ENCODE data around the gene ZNF534. TPM values are rescaled to one million over a fixed set of nuclear protein-coding genes. Genes with fewer than 3 reads are reported as not detected.
"Not testable (repeated sequence)": the region's sequence is repeated elsewhere in the genome, so short reads cannot be mapped to it uniquely, and the experiment has no call there.

Gene ZNF534
- total and polyA plus RNA-seq, 2 of the 13 experiments (the other 11 are each of a cell fraction or from before 2014, with no cell fraction given) = 0.04 to 0.08 TPM

DNA sequence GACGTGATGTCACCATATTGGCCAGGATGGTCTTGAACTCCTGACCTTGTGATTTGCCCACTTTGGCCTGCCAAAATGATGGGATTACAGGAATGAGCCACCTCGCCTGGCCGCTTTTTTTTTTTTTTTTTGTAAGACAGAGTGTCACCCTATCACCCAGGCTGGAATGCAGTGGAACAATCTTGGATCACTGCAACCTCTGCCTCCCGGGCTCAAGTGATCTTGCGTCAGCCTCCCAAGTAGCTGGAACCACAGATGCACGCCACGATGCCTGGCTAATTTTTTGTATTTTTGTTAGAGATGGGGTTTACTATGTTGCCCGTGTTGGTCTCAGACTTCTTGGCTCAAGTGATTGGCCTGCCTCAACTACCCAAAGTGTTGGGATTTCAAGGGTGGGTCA is 69.6 kb downstream of the ZNF534 start:
- ATAC-seq (no peak), FAIRE-seq (no peak), DNase-seq (ENCODE audit: low spot score) (no peak)
- peaks cover 39% of the 10 kb centered on the region for H3K9me3 ChIP-seq (ENCODE audit: low read length)
- H3K36me3 ChIP-seq (replicated peaks in 1 of 2; ENCODE audit: control insufficient read depth in 1 of 2, insufficient read depth in 2 of 2, low read length in 2 of 2) = no peaks in the 10 kb centered on the region
- no peaks in the 10 kb centered on the region for H3K79me2 ChIP-seq (ENCODE audit: insufficient read depth, low read length)
- BruUV-seq (replicated peaks) = no TSS peak
- no peaks in the 10 kb centered on the region for H4K20me1 ChIP-seq (ENCODE audit: insufficient read depth, low read length)
- no peaks in the 10 kb centered on the region for H3K27me3 ChIP-seq (ENCODE audit: control insufficient read depth in 1 of 2, insufficient read depth in 2 of 2, low read length in 2 of 2)
- H3K4me1 ChIP-seq (ENCODE audit: insufficient read depth, low read length) = no peaks in the 10 kb centered on the region
- H3K4me2 ChIP-seq (ENCODE audit: low read depth, low read length) = no peak overlapping the region
- in situ Hi-C loops (cut with HindIII; ENCODE audit: extremely low pct_ligation_motif_present, low pct_unique_long_range_greater_than_20kb) (no loop called here), intact Hi-C loops (cut with micrococcal nuclease; ENCODE audit: unreplicated experiment) (no loop called here)
- H3K9ac ChIP-seq (ENCODE audit: insufficient read depth, low read depth, low read length) = no peak overlapping the region
- POLR2A ChIA-PET = no interaction called here
- CTCF ChIA-PET (ENCODE audit: low intra/inter-chr PET ratio, low total read pairs) = no interaction called here
- no peak for TF ChIP-seq ZNF616 (CRISPR knock-in tag; IDR thresholded peaks at IDR 0.05; ENCODE audit: low read depth)
- no peak for TF ChIP-seq HDAC2 (CRISPR knock-in tag; IDR thresholded peaks at IDR 0.05)
- no peak for TF ChIP-seq ZNF296 (CRISPR knock-in tag; conservative IDR thresholded peaks at IDR 0.05)
- no peak for TF ChIP-seq ZFP36 (IDR thresholded peaks at IDR 0.05; ENCODE audit: borderline replicate concordance, low read depth, low read length, partially characterized antibody)
- no peak for TF ChIP-seq ARHGAP35 (CRISPR knock-in tag; IDR thresholded peaks at IDR 0.05; ENCODE audit: borderline replicate concordance)
- no peak for TF ChIP-seq HNRNPLL (IDR thresholded peaks at IDR 0.05; ENCODE audit: low read depth, low read length, poor library complexity, severe bottlenecking)
- TF ChIP-seq ZNF343 (CRISPR knock-in tag; IDR thresholded peaks at IDR 0.05) = no peak
- no peak for TF ChIP-seq ZNF468 (CRISPR knock-in tag; IDR thresholded peaks at IDR 0.05)
- TF ChIP-seq ZFP1 (CRISPR knock-in tag; IDR thresholded peaks at IDR 0.05) = no peak
- no peak for TF ChIP-seq EED (CRISPR knock-in tag; IDR thresholded peaks at IDR 0.05)
- TF ChIP-seq EZH2 (conservative IDR thresholded peaks at IDR 0.05; ENCODE audit: low read depth, low read length) = no peak
- no peak for TF ChIP-seq ZFYVE20 (CRISPR knock-in tag; IDR thresholded peaks at IDR 0.05; ENCODE audit: borderline replicate concordance, low read depth)
- TF ChIP-seq KDM5A (IDR thresholded peaks at IDR 0.05; ENCODE audit: borderline replicate concordance, low read length) = no peak
- no peak overlapping the region for H2AFZ ChIP-seq (ENCODE audit: low read length)
- H3K27ac ChIP-seq (ENCODE audit: extremely low read length, insufficient read depth, low read length) = no peak overlapping the region
- 42% methylated on average over 8 of the region's 8 CpGs for WGBS (ENCODE audit: low lambda C conversion rate)
- H3K4me3 ChIP-seq (replicated peaks in 1 of 3; ENCODE audit: insufficient read depth in 1 of 3, low read depth in 2 of 3, low read length in 3 of 3) = no peak overlapping the region

- H3K27me3 ChIP-seq (ENCODE audit: control insufficient read depth in 1 of 2, insufficient read depth in 2 of 2, low read length in 2 of 2); BruUV-seq (replicated peaks); ATAC-seq; H3K4me2 ChIP-seq (ENCODE audit: low read depth, low read length); POLR2A ChIA-PET; CTCF ChIA-PET (ENCODE audit: low intra/inter-chr PET ratio, low total read pairs); H3K27ac ChIP-seq (ENCODE audit: extremely low read length, insufficient read depth, low read length); H2AFZ ChIP-seq (ENCODE audit: low read length); H3K4me3 ChIP-seq (replicated peaks in 1 of 3; ENCODE audit: insufficient read depth in 1 of 3, low read depth in 2 of 3, low read length in 3 of 3); H3K4me1 ChIP-seq (ENCODE audit: insufficient read depth, low read length); H4K20me1 ChIP-seq (ENCODE audit: insufficient read depth, low read length); H3K36me3 ChIP-seq (replicated peaks in 1 of 2; ENCODE audit: control insufficient read depth in 1 of 2, insufficient read depth in 2 of 2, low read length in 2 of 2); H3K9ac ChIP-seq (ENCODE audit: insufficient read depth, low read depth, low read length); FAIRE-seq; in situ Hi-C loops (cut with HindIII; ENCODE audit: extremely low pct_ligation_motif_present, low pct_unique_long_range_greater_than_20kb); H3K79me2 ChIP-seq (ENCODE audit: insufficient read depth, low read length); DNase-seq (ENCODE audit: low spot score); intact Hi-C loops (cut with micrococcal nuclease; ENCODE audit: unreplicated experiment): not testable (repeated sequence)
- H3K9me3 ChIP-seq (ENCODE audit: low read length) = peaks cover 34% of the 10 kb centered on the region
- WGBS (ENCODE audit: low lambda C conversion rate) = 11% methylated on average over 3 of the region's 3 CpGs
Observed at GRCh38 chr19:52500474-52500873, 71.5 kb downstream of the ZNF534 start.

DNA sequence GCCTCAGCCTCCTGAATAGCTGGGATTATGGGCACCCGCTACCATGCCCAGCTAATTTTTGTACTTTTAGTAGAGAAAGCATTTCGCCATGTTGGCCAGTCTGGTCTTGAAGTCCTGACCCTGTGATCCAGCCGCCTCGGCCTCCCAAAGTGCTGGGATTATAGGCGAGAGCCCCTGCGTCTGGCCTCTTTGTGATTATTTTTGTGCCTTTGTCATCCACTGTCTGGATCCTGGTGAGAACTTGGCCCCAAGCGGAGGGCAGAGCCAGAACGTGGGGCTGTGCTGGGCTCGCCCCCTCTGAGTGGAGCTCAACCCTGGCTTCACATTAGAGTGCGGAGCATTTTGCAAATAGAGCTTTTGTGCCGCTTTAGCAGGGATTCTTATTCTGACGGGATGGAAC is 72.0 kb downstream of the ZNF534 start:
- H3K36me3 ChIP-seq (replicated peaks in 1 of 2; ENCODE audit: control insufficient read depth in 1 of 2, insufficient read depth in 2 of 2, low read length in 2 of 2); H3K4me3 ChIP-seq (replicated peaks in 1 of 3; ENCODE audit: insufficient read depth in 1 of 3, low read depth in 2 of 3, low read length in 3 of 3); POLR2A ChIA-PET; CTCF ChIA-PET (ENCODE audit: low intra/inter-chr PET ratio, low total read pairs); H3K79me2 ChIP-seq (ENCODE audit: insufficient read depth, low read length); in situ Hi-C loops (cut with HindIII; ENCODE audit: extremely low pct_ligation_motif_present, low pct_unique_long_range_greater_than_20kb); DNase-seq (ENCODE audit: low spot score); H3K27me3 ChIP-seq (ENCODE audit: control insufficient read depth in 1 of 2, insufficient read depth in 2 of 2, low read length in 2 of 2); ATAC-seq; H3K27ac ChIP-seq (ENCODE audit: extremely low read length, insufficient read depth, low read length); H3K4me2 ChIP-seq (ENCODE audit: low read depth, low read length); H3K9ac ChIP-seq (ENCODE audit: insufficient read depth, low read depth, low read length); H3K4me1 ChIP-seq (ENCODE audit: insufficient read depth, low read length); H4K20me1 ChIP-seq (ENCODE audit: insufficient read depth, low read length); intact Hi-C loops (cut with micrococcal nuclease; ENCODE audit: unreplicated experiment); BruUV-seq (replicated peaks); H2AFZ ChIP-seq (ENCODE audit: low read length); FAIRE-seq: not testable (repeated sequence)
- H3K9me3 ChIP-seq (ENCODE audit: low read length) = peaks cover 31% of the 10 kb centered on the region
- WGBS (ENCODE audit: low lambda C conversion rate) = 18% methylated on average over 9 of the region's 12 CpGs

Data from HepG2 (cell line).